Dedifferentiated amniotic fluid mesenchymal stem cell (primary cell): ENCODE measurements around the gene PSMD4.
"Not testable (repeated sequence)": the region's sequence is repeated elsewhere in the genome, so short reads cannot be mapped to it uniquely, and the experiment has no call there.

ENCODE experiments used
- DNase-seq: peaks from one replicate; pipeline ENCODE4 v3.0.0-alpha.2; 2016; ENCODE audit errors: extremely low spot score

PSMD4 gene

GRCh38 chr1:151273924-151274466 is 19.5 kb downstream of the PSMD4 start:
- DNase-seq = no peak

- not testable (repeated sequence) for DNase-seq
These were observed 20.8 kb downstream of the PSMD4 start for GRCh38 chr1:151275341-151275740.

- no peak for DNase-seq
These were observed 22.7 kb downstream of the PSMD4 start for GRCh38 chr1:151277249-151277648.

- peak; percentile 91 for DNase-seq
These were observed 26.9 kb downstream of the PSMD4 start for GRCh38 chr1:151281225-151281968.

- DNase-seq = peak; percentile 100
These were observed 27.7 kb downstream of the PSMD4 start, which contains the start of gene ZNF687 for GRCh38 chr1:151281969-151282882. ZNF687 (plus strand) TSS chr1:151282299; CDS start chr1:151286292, 3,993 bp downstream.

GRCh38 chr1:151282883-151283725 is 28.6 kb downstream of the PSMD4 start:
- DNase-seq = no peak

GRCh38 chr1:151284013-151284577 is 29.6 kb downstream of the PSMD4 start:
- no peak for DNase-seq

- no peak for DNase-seq
These were observed 32.2 kb downstream of the PSMD4 start for GRCh38 chr1:151286619-151287340.

GRCh38 chr1:151287341-151287699 is 32.8 kb downstream of the PSMD4 start:
- no peak for DNase-seq

GRCh38 chr1:151287767-151288500 is 33.4 kb downstream of the PSMD4 start:
- DNase-seq = no peak

GRCh38 chr1:151288502-151288901 is 34.0 kb downstream of the PSMD4 start:
- DNase-seq = no peak

GRCh38 chr1:151289080-151289935 is 34.8 kb downstream of the PSMD4 start:
- no peak for DNase-seq

GRCh38 chr1:151289991-151290708 is 35.6 kb downstream of the PSMD4 start:
- DNase-seq = no peak

- DNase-seq = no peak
These were observed 36.3 kb downstream of the PSMD4 start for GRCh38 chr1:151290709-151291303.

- no peak for DNase-seq
These were observed 37.9 kb downstream of the PSMD4 start for GRCh38 chr1:151292207-151293030.

- DNase-seq = no peak
These were observed 38.6 kb downstream of the PSMD4 start for GRCh38 chr1:151293093-151293492.
